Fibroblast of skin of abdomen (primary cell): ENCODE data around the gene LY6G6F.
"Not testable (repeated sequence)": the region's sequence is repeated elsewhere in the genome, so short reads cannot be mapped to it uniquely, and the experiment has no call there.

Experiments
- DNase-seq: peaks from one replicate; pipeline ENCODE4 v3.0.0-alpha.2; 2013

The LY6G6F gene

GRCh38 chr6:31702819-31703716 lies 3.6 kb upstream of the LY6G6F start, which contains the start of gene ABHD16A:
ABHD16A (minus strand) TSS chr6:31703324; CDS start chr6:31703281, 43 bp downstream.
- DNase-seq, result peak; percentile 99

DNA sequence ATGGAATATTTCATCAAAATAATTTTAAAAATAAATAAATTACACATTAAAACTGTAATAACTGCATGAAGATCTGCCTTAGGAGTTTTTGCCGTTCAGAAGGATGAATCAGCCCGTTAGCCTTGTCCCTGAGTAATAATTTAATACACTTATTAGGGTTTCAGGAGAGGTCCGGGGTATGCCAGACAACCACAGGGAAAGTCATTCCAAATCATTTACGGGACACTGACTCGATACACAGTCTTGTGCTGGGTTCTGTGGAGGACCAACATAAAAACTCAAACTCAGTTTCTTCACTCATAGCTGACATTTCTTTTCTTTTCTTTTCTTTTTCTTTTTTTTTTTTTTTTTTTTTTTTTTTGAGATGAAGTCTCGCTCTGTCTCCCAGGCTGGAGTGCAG lies 735 bp upstream of the LY6G6F start:
- no peak for DNase-seq

DNA sequence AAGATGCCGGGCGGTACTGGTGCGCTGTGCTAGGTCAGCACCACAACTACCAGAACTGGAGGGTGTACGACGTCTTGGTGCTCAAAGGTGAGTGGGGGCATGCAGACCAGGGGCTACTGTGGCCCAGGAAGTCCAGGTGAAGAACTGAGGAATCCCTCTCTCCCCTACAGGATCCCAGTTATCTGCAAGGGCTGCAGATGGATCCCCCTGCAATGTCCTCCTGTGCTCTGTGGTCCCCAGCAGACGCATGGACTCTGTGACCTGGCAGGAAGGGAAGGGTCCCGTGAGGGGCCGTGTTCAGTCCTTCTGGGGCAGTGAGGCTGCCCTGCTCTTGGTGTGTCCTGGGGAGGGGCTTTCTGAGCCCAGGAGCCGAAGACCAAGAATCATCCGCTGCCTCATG lies 1.0 kb downstream of the LY6G6F start:
- no peak for DNase-seq

- DNase-seq, result no peak
Measured at GRCh38 chr6:31708224-31708623, 1.6 kb downstream of the LY6G6F start.

DNA sequence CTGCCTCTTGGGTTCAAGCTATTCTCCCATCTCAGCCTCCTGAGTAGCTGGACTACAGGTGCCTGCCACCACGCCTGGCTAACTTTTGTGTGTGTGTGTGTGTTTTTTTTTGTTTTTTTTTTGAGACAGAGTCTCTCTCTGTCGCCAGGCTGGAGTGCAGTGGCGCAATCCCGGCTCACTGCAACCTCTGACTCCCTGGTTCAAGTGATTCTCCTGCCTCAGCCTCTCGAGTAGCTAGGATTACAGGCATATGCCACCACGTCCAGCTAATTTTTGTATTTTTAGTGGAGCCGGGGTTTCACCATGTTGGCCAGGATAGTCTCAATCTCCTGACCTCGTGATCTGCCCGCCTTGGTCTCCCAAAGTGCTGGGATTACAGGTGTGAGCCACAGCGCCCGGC lies 2.5 kb downstream of the LY6G6F start:
- DNase-seq, result not testable (repeated sequence)

DNA sequence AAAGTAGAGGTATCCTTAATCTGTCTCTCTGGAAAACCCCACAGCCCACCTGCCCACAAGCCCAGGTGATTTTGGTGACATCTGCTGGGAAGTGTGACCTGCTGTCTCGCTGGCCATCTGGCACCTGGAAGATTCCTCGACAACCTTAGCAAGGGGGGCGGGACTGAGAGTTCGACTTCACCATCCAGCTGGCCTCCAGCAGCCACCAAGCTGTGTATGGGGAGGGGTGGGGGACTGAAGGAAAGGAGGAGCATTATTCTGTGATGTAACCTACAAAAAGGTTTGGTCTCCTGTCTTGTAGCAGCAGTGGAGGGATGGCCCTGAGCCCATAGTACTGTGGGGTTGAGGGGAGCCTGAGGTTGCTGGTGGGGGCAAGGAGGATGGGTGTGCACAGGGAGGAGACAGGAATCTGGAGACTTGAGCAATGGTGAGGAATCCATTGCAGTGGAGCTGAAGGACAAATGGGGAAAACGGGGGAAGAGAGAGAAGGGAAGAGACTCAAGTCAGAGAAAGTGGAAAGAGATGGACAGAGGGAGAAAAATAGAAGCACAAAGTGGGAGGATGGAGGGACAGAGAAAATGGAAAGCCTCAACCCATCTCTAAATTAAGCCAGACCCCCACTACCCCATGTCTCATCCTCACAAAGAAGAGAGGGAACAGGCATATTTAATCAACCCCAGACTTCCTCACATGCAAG lies 4.0 kb downstream of the LY6G6F start:
- DNase-seq, result no peak

- no peak for DNase-seq
Measured at GRCh38 chr6:31711233-31711632, 4.6 kb downstream of the LY6G6F start.

DNA sequence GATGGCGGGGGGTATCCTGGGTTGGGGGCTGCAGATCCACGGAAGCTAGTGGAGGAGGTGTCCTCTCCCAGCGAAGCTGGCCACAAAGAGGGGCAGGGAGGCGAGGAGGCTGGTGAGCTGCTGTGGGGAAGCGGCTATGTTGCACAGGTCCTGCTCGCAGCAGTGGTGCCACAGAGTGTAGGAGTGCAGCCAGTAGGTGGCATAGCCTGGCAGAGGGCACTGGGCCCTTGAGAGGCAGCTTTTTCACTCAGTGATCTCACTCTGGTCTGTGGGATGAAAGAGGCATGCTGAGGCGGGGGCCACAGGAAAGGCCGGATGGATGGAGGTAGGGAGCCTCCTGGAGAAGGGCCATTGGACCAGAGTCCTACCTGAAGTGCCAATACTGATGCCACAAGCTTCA lies 5.6 kb downstream of the LY6G6F start:
- DNase-seq, result no peak

- DNase-seq, result no peak
Measured at GRCh38 chr6:31713465-31713864, 6.8 kb downstream of the LY6G6F start.

DNA sequence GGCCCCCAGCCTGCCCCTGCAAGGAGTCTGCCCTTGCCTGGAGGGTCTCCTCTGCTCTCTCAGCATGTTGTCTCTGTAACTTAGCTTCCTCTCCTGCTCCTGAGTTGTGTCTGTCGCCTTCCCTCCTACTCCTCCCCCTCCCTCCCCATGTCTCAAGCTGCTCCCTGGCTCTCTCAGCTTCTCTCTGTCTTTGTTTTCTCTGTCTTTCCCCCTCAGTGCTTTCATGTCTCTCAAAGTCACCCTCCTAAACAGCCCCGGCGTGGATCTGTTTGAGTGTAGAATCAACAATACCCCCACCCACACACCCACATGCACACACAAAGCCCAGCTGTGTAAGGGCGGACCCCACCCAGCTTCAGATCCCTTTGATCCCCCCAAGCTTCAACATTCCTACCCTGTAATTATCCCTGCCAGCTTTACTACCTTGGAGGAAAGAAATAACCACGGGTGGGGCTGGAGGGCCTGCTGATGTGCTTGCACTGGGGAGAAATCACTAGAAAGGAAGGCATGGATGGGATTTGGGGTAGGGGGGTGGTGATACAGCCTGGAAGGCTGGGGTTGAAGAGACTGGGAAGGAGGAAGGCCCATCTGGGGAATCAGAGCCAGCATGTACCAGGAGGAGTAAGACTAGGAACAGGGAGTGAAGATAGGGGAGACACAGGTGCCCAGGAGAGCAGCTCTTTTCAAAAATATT lies 7.5 kb downstream of the LY6G6F start:
- no peak for DNase-seq

DNA sequence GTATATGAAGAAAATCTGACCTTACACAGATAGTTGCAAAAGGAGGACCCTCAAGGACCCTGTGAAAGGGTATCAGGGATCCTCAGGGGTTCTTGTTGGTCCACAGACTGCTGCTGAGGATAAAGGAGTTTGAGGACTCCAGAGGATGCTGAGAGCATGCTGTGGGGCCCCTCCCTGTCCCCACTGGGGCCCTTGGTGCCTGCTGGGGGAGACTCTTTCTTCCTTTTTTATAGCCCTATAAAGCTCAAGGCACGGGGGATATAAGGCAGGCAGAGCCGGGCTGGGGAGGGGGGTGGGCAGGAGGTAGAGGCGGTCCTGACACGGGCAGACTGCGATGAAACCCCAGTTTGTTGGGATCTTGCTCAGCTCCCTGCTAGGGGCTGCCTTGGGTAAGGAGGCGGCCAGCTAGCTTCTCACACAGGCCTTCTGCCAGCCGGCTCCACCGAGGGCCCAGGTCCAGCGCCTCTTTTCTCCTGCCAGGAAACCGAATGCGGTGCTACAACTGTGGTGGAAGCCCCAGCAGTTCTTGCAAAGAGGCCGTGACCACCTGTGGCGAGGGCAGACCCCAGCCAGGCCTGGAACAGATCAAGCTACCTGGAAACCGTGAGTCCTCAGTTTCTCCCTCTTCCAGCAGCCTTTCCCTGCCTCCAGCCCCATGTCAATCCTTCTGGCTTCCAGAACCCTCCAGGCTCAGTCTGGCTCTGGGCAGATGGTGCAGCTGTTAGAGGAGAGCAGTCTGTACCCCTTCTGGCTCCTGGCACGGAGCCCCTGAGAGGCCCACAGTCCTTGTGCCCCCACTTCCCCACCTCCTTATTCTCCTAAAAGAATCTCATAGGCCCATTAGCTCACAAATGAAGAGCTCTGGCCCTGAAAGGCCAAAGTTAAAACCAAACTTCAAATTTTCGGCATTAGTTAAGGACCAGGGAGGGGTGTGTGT lies 8.6 kb downstream of the LY6G6F start, which contains the start of gene LY6G6D:
Gene LY6G6D (plus strand): TSS at position 327 of the 937 bp plus-strand sequence. CDS start 8 bp downstream, at position 335.
- no peak for DNase-seq

DNA sequence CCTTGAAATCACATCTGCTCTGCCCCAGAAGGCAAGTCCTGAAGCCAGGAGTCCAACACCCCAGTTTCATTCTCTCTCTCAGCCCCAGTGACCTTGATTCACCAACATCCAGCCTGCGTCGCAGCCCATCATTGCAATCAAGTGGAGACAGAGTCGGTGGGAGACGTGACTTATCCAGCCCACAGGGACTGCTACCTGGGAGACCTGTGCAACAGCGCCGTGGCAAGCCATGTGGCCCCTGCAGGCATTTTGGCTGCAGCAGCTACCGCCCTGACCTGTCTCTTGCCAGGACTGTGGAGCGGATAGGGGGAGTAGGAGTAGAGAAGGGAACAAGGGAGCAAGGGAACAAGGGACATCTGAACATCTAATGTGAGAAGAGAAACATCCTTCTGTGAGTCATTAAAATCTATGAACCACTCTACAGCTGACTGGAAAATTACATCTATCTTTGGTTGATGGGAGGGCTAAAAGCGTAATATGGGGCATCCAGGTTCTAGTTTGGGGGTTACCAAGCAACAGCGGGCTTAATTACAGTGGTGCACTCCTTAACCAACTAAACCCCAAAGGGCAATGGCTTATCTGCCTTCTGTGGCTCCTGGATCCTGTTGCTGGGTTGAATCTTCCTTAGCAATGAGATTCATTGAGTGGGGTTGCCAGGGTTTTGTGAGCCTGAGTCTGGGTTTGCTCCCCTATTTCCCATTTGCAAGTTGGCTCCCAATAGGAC lies 11.0 kb downstream of the LY6G6F start:
- DNase-seq, result no peak

GRCh38 chr6:31718265-31718664 lies 11.6 kb downstream of the LY6G6F start:
- no peak for DNase-seq

DNA sequence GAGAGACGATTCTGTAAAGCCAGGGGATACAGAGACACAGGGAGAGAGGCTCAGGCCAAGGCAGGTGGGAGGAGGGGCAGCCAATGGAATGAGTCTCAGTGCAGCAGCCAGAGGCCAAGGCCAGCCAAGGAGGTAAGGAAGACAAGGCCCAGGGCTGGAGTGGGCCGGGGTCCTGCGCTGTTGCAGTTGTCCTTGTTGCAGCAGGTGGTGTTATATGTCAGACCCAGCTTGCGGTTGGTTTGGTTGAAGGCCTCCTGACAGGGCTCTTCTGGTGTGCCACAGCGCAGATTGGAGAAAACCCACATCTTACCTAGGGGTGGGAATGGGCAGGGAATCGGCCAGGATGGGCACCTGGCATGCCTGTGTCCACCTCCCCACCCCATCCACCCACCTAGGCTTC lies 12.3 kb downstream of the LY6G6F start:
- no peak for DNase-seq

- no peak for DNase-seq
Measured at GRCh38 chr6:31720196-31720770, 13.6 kb downstream of the LY6G6F start.

DNA sequence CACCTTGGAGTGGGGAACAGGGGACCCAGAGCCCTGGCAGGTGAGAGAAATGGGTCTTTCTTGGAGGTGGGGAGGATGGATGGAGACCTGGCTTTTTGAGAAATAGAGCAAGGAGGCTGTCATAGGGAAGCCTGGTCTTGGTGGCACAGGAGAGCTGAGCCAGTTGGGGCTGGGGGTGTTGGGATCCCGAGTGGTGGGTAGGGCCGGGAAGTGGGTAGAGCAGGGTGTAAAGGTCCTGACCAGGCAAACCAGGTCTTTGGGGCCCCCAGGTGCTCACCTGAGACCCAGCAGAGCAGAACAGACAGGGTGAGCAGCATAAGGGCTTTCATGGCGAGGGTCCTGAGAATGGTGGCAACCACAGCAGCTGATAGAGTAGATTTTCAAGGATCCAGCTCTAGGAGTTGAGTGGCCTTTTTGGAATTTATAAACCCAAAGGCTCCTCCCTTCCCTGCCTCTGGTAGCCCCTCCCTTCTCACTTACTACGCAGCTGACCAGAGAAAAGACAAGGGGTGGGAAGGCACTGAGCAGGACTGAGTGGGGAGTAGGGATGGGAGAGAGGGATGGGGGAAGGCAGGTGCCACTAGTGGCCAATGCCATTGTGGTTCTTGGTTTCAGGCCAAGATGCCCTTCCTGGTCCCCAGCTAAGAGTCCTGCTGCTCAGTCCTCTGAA lies 14.8 kb downstream of the LY6G6F start, which contains the start of gene LY6G6C:
Gene LY6G6C (minus strand): TSS at position 396 of the 670 bp plus-strand sequence. CDS start 67 bp downstream, at position 329.
- DNase-seq, result no peak

GRCh38 chr6:31722173-31722572 lies 15.5 kb downstream of the LY6G6F start:
- no peak for DNase-seq

DNA sequence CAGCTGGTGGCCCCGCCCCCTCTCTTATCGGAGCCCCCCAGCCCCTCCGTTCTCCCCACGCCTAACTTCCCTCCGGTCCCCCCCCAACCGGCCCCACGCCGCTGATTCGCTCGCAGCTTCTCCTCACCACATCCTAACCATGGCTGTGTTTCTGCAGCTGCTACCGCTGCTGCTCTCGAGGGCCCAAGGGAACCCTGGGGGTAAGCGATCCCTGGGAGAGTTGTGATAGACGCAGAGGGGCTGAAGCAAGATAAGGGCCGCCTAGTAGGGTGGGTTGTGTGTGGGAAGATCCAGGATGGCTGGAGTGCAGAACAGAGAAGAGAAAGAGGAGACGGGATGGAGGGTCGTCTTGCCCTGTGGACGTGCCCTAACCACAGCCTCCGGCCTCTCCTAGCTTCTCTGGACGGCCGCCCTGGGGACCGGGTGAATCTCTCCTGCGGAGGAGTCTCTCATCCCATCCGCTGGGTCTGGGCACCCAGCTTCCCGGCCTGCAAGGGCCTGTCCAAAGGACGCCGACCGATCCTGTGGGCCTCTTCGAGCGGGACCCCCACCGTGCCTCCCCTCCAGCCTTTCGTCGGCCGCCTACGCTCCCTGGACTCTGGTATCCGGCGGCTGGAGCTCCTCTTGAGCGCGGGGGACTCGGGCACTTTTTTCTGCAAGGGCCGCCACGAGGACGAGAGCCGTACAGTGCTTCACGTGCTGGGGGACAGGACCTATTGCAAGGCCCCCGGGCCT lies 16.7 kb downstream of the LY6G6F start, which contains the start of gene MPIG6B:
Gene MPIG6B (plus strand): TSS at position 129 of the 735 bp plus-strand sequence. CDS start 11 bp downstream, at position 140.
- no peak for DNase-seq
